ENCODE measurements around the gene PPP1R1A. TPM values are rescaled to one million over a fixed set of nuclear protein-coding genes. Genes with fewer than 3 reads are reported as not detected.

The PPP1R1A gene
- polyA plus RNA-seq, 2 donors = 0.99 to 1.1 TPM

- Histone ChIP-seq H3K36me3 (ENCODE audit: control insufficient read depth in 2 of 2, insufficient read depth in 2 of 2, low read length in 1 of 2) (no peaks in the 10 kb centered on the region), H3K4me3 (ENCODE audit: low read depth in 1 of 2, low read length in 2 of 2) (no peak overlapping the region), H3K27me3 (ENCODE audit: control insufficient read depth in 1 of 2, insufficient read depth in 2 of 2, low read length in 2 of 2) (no peaks in the 10 kb centered on the region), H3K4me1 (ENCODE audit: control insufficient read depth in 2 of 2, insufficient read depth in 2 of 2, low read length in 1 of 2) (peaks cover 0 to under 1% of the 10 kb centered on the region in 2 donors), H3K27ac (ENCODE audit: low read depth in 2 of 2, low read length in 1 of 2) (no peak overlapping the region), H3K9me3 (ENCODE audit: control insufficient read depth in 2 of 2, insufficient read depth in 1 of 2, low read depth in 1 of 2, low read length in 1 of 2) (no peaks in the 10 kb centered on the region)
- WGBS, 2 donors = 46 to 51% methylated on average over 3 of the region's 3 CpGs
Measured at GRCh38 chr12:54565986-54566544, 22.4 kb downstream of the PPP1R1A start.

DNA sequence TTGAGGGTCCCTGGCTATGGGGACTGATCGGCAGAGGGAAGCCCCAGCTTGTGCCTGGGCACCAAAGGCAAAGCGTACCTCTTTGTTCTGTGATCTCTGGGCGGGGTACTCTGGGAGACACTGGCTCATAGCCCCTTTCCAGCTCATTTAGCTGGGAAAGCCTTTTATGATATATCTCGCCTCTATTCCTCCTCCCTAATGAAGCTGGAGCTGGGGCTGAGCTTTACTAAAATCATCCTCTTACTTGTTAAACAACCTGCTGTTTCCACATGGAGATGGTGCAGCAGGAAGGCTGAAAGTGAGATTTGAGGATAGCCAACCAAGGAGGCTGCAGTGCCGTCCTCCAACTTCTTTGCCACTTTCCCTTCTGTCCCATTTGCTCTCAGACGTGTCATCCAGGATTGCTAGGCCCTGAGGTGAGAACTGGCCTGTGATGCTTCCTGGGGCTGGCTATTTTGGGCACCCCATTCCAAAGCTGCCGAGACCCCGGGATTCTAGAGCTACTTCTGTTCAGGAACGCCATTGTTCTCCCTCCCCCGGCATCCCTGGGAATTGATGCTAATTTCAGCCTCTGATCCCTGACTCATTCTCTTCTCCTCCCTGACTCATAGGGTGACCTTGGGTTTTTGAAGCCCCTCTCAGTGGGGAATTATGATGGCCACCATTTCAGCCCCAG is 23.0 kb downstream of the PPP1R1A start:
- Histone ChIP-seq H3K4me3 (ENCODE audit: low read depth in 1 of 2, low read length in 2 of 2) (no peak overlapping the region), H3K27me3 (ENCODE audit: control insufficient read depth in 1 of 2, insufficient read depth in 2 of 2, low read length in 2 of 2) (no peaks in the 10 kb centered on the region), H3K4me1 (ENCODE audit: control insufficient read depth in 2 of 2, insufficient read depth in 2 of 2, low read length in 1 of 2) (peaks cover 0 to 4% of the 10 kb centered on the region in 2 donors), H3K9me3 (ENCODE audit: control insufficient read depth in 2 of 2, insufficient read depth in 1 of 2, low read depth in 1 of 2, low read length in 1 of 2) (no peaks in the 10 kb centered on the region), H3K27ac (ENCODE audit: low read depth in 2 of 2, low read length in 1 of 2) (no peak overlapping the region), H3K36me3 (ENCODE audit: control insufficient read depth in 2 of 2, insufficient read depth in 2 of 2, low read length in 1 of 2) (no peaks in the 10 kb centered on the region)
- 67% methylated on average over 10 of the region's 10 CpGs for WGBS, 2 donors

DNA sequence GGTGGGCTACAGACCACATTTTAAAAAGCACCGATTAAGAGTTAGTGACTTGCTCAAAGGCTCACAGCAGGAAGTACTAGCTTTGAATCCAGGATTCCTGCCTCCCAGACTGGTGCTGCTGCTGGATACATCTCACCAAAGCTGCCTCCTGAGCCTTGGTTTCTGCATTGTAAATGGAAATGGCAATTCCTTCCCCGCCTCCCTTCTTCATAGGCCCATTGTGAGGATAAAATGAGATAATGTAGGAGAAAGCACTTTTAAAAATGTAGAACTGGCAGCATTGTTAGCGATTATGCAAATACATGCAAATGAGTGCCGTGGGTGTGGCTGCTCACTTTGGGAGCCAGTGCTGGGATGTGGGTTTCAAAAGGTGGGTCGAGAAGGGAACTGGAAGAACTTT is 23.7 kb downstream of the PPP1R1A start:
- Histone ChIP-seq H3K36me3 (ENCODE audit: control insufficient read depth in 2 of 2, insufficient read depth in 2 of 2, low read length in 1 of 2) (no peaks in the 10 kb centered on the region), H3K27me3 (ENCODE audit: control insufficient read depth in 1 of 2, insufficient read depth in 2 of 2, low read length in 2 of 2) (no peaks in the 10 kb centered on the region), H3K9me3 (ENCODE audit: control insufficient read depth in 2 of 2, insufficient read depth in 1 of 2, low read depth in 1 of 2, low read length in 1 of 2) (no peaks in the 10 kb centered on the region), H3K4me3 (ENCODE audit: low read depth in 1 of 2, low read length in 2 of 2) (no peak overlapping the region), H3K27ac (ENCODE audit: low read depth in 2 of 2, low read length in 1 of 2) (no peak overlapping the region), H3K4me1 (ENCODE audit: control insufficient read depth in 2 of 2, insufficient read depth in 2 of 2, low read length in 1 of 2) (peaks cover 0 to 6% of the 10 kb centered on the region in 2 donors)
- 55 to 69% methylated on average over 5 of the region's 5 CpGs for WGBS, 2 donors

- Histone ChIP-seq H3K27ac (ENCODE audit: low read depth in 2 of 2, low read length in 1 of 2) (no peak overlapping the region), H3K27me3 (ENCODE audit: control insufficient read depth in 1 of 2, insufficient read depth in 2 of 2, low read length in 2 of 2) (no peaks in the 10 kb centered on the region), H3K36me3 (ENCODE audit: control insufficient read depth in 2 of 2, insufficient read depth in 2 of 2, low read length in 1 of 2) (no peaks in the 10 kb centered on the region), H3K4me3 (ENCODE audit: low read depth in 1 of 2, low read length in 2 of 2) (no peak overlapping the region), H3K4me1 (ENCODE audit: control insufficient read depth in 2 of 2, insufficient read depth in 2 of 2, low read length in 1 of 2) (peaks cover 0 to 6% of the 10 kb centered on the region in 2 donors), H3K9me3 (ENCODE audit: control insufficient read depth in 2 of 2, insufficient read depth in 1 of 2, low read depth in 1 of 2, low read length in 1 of 2) (no peaks in the 10 kb centered on the region)
- WGBS, 2 donors = 87 to 94% methylated on average over 1 of the region's 1 CpG
Measured at GRCh38 chr12:54563787-54564186, 24.7 kb downstream of the PPP1R1A start.

DNA sequence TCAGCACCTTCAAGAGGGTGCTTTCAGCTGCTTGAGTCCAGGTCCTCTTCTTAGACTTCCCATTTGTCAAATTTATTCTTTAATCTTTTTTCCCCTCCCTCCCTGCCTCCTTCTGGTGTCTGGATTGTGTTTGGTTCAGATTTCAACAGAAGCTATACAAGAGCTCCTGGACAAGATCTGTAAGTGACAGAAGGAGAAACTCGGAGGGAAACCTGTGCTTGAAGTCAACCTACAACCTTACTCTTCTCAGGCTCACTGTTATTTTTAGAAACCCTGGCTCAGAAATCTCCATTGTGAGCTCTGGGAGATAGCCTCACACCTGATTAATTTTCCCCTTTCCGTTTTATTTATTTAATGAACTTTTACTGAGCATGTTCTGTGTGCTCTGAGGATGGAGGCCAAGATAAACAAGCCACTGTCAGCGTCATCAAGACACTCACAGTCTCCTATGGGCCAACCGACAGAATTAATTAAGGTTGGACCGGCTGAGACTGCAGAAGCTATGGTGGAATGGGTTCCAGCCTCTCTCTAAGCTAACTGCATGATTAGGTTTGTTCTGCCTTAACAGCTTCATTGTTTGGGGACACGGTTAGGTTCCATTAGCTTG is 25.6 kb downstream of the PPP1R1A start:
- H3K4me3 ChIP-seq (ENCODE audit: low read depth in 1 of 2, low read length in 2 of 2) = no peak overlapping the region
- H3K27ac ChIP-seq (ENCODE audit: low read depth in 2 of 2, low read length in 1 of 2) = no peak overlapping the region
- H3K9me3 ChIP-seq (ENCODE audit: control insufficient read depth in 2 of 2, insufficient read depth in 1 of 2, low read depth in 1 of 2, low read length in 1 of 2) = no peaks in the 10 kb centered on the region
- H3K4me1 ChIP-seq (ENCODE audit: control insufficient read depth in 2 of 2, insufficient read depth in 2 of 2, low read length in 1 of 2) = peaks cover 0 to 7% of the 10 kb centered on the region in 2 donors
- no peaks in the 10 kb centered on the region for H3K36me3 ChIP-seq (ENCODE audit: control insufficient read depth in 2 of 2, insufficient read depth in 2 of 2, low read length in 1 of 2)
- WGBS, 2 donors = 39 to 42% methylated on average over 6 of the region's 6 CpGs
- no peaks in the 10 kb centered on the region for H3K27me3 ChIP-seq (ENCODE audit: control insufficient read depth in 1 of 2, insufficient read depth in 2 of 2, low read length in 2 of 2)

DNA sequence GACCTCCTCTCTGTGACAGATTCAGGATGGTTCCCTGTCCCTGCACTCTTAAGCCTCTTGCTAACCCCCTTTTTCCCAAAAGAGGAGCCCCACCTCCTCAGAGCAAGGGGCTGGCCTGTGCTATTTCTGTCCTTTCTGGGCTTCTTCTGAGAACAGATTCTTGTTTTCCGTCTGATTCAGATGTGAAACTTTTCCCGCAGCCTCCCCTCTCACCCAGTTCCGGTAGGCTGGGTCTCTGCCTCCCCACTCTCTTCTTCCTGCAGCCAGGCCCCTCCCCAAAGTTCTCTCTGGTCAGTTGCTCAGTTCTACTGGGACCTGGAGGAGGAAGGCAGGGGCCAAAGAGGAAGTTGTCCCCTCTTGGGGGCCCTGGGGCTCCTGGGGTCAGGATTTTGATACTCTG is 27.3 kb downstream of the PPP1R1A start:
- 46 to 50% methylated on average over 3 of the region's 3 CpGs for WGBS, 2 donors
- H3K4me3 ChIP-seq (ENCODE audit: low read depth in 1 of 2, low read length in 2 of 2) = no peak overlapping the region
- H3K9me3 ChIP-seq (ENCODE audit: control insufficient read depth in 2 of 2, insufficient read depth in 1 of 2, low read depth in 1 of 2, low read length in 1 of 2) = no peaks in the 10 kb centered on the region
- no peaks in the 10 kb centered on the region for H3K36me3 ChIP-seq (ENCODE audit: control insufficient read depth in 2 of 2, insufficient read depth in 2 of 2, low read length in 1 of 2)
- peaks cover 0 to 8% of the 10 kb centered on the region in 2 donors for H3K4me1 ChIP-seq (ENCODE audit: control insufficient read depth in 2 of 2, insufficient read depth in 2 of 2, low read length in 1 of 2)
- H3K27ac ChIP-seq (ENCODE audit: low read depth in 2 of 2, low read length in 1 of 2) = peak overlapping the region; percentile 57 to 78
- H3K27me3 ChIP-seq (ENCODE audit: control insufficient read depth in 1 of 2, insufficient read depth in 2 of 2, low read length in 2 of 2) = no peaks in the 10 kb centered on the region

DNA sequence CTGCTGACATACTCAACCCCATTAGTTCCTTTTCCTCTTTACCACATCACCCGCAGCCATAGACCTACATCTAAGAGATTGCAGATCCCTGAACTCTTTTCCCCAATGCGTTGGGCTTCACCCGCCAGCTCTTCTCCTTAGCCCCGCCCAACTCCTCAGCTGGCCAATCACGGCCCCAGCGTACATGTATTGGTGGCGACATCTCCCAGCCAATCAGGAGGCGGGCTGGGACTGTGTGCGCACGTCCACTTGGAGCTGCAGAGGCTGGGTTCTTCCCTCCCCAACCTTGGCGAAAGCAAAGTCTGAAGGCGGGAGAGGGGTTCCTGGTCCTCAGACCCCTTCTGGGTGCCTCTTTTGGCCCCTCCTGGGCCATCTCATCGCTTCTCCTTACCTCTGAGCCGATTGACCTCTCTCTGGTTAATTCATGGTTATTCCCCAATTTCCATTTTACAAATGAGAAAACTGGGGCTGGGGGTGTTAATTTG is 28.0 kb downstream of the PPP1R1A start:
- Histone ChIP-seq H3K27me3 (ENCODE audit: control insufficient read depth in 1 of 2, insufficient read depth in 2 of 2, low read length in 2 of 2) (no peaks in the 10 kb centered on the region), H3K36me3 (ENCODE audit: control insufficient read depth in 2 of 2, insufficient read depth in 2 of 2, low read length in 1 of 2) (no peaks in the 10 kb centered on the region), H3K4me1 (ENCODE audit: control insufficient read depth in 2 of 2, insufficient read depth in 2 of 2, low read length in 1 of 2) (peaks cover 0 to 8% of the 10 kb centered on the region in 2 donors), H3K9me3 (ENCODE audit: control insufficient read depth in 2 of 2, insufficient read depth in 1 of 2, low read depth in 1 of 2, low read length in 1 of 2) (no peaks in the 10 kb centered on the region), H3K4me3 (ENCODE audit: low read depth in 1 of 2, low read length in 2 of 2) (peak overlapping the region in 1 of 2 donors; percentile 35), H3K27ac (ENCODE audit: low read depth in 2 of 2, low read length in 1 of 2) (peak overlapping the region; percentile 57 to 78)
- WGBS, 2 donors = 7 to 20% methylated on average over 14 of the region's 14 CpGs

DNA sequence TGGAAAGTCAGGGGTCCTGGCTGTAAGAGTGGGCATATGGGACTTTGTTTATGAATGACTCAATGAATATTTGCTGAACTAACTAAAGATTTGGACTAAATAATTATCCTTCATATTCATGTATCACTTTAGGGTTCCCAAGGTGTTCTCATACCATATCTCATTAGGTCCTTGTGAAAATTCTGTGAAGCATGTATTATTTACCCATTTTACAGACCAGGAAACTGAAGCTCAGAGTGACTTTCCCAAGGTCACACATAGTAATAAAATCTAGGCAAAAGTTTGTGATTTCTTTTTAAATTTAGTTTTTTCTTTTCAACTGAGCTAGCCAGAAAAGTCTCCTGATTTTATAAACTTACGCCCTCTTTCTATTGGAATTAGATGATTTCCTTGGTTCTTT is 29.7 kb downstream of the PPP1R1A start:
- H3K4me1 ChIP-seq (ENCODE audit: control insufficient read depth in 2 of 2, insufficient read depth in 2 of 2, low read length in 1 of 2) = peaks cover 0 to 8% of the 10 kb centered on the region in 2 donors
- H3K27ac ChIP-seq (ENCODE audit: low read depth in 2 of 2, low read length in 1 of 2) = no peak overlapping the region
- 95 to 96% methylated on average over 1 of the region's 1 CpG for WGBS, 2 donors
- no peaks in the 10 kb centered on the region for H3K36me3 ChIP-seq (ENCODE audit: control insufficient read depth in 2 of 2, insufficient read depth in 2 of 2, low read length in 1 of 2)
- no peaks in the 10 kb centered on the region for H3K9me3 ChIP-seq (ENCODE audit: control insufficient read depth in 2 of 2, insufficient read depth in 1 of 2, low read depth in 1 of 2, low read length in 1 of 2)
- H3K27me3 ChIP-seq (ENCODE audit: control insufficient read depth in 1 of 2, insufficient read depth in 2 of 2, low read length in 2 of 2) = no peaks in the 10 kb centered on the region
- no peak overlapping the region for H3K4me3 ChIP-seq (ENCODE audit: low read depth in 1 of 2, low read length in 2 of 2)

DNA sequence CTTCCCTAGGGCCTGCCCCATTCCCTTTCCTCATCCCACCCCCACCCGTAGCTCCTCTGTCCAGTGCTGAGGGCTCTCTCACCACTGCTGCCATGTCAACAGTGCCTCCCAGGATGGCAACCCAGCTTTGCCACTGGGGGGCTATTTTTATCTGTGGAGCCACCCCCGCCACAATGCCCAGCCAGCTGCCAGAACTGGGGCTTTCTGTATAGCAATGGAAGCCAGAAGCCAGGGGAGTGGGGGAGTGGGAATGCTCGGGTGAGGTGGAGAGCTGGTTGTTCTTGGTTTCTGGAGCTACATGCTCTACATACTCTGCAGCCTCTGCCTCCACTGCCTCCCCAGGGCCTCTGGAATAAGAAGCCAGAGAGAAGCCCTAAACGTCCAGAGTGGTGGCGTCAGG is 30.1 kb downstream of the PPP1R1A start:
- no peaks in the 10 kb centered on the region for H3K36me3 ChIP-seq (ENCODE audit: control insufficient read depth in 2 of 2, insufficient read depth in 2 of 2, low read length in 1 of 2)
- no peak overlapping the region for H3K4me3 ChIP-seq (ENCODE audit: low read depth in 1 of 2, low read length in 2 of 2)
- H3K27me3 ChIP-seq (ENCODE audit: control insufficient read depth in 1 of 2, insufficient read depth in 2 of 2, low read length in 2 of 2) = no peaks in the 10 kb centered on the region
- no peak overlapping the region for H3K27ac ChIP-seq (ENCODE audit: low read depth in 2 of 2, low read length in 1 of 2)
- no peaks in the 10 kb centered on the region for H3K9me3 ChIP-seq (ENCODE audit: control insufficient read depth in 2 of 2, insufficient read depth in 1 of 2, low read depth in 1 of 2, low read length in 1 of 2)
- H3K4me1 ChIP-seq (ENCODE audit: control insufficient read depth in 2 of 2, insufficient read depth in 2 of 2, low read length in 1 of 2) = peaks cover 0 to 8% of the 10 kb centered on the region in 2 donors
- 81 to 82% methylated on average over 5 of the region's 5 CpGs for WGBS, 2 donors
